Stimulated activated CD8-positive, alpha-beta memory T cell treated with anti-CD3 and anti-CD28 coated beads, Interleukin-7, amount 100 ng/mL, for 48 hours (primary cell): Measurements from ENCODE around the gene CHMP6.

ENCODE experiments used
- DNase-seq, 2 donors: peaks; one replicate each; pipeline ENCODE4 v3.0.0-alpha.2; 2020; ENCODE audit warnings: low read depth in 1 of 2; ENCODE audit errors: extremely low read depth in 1 of 2

Gene CHMP6

DNA sequence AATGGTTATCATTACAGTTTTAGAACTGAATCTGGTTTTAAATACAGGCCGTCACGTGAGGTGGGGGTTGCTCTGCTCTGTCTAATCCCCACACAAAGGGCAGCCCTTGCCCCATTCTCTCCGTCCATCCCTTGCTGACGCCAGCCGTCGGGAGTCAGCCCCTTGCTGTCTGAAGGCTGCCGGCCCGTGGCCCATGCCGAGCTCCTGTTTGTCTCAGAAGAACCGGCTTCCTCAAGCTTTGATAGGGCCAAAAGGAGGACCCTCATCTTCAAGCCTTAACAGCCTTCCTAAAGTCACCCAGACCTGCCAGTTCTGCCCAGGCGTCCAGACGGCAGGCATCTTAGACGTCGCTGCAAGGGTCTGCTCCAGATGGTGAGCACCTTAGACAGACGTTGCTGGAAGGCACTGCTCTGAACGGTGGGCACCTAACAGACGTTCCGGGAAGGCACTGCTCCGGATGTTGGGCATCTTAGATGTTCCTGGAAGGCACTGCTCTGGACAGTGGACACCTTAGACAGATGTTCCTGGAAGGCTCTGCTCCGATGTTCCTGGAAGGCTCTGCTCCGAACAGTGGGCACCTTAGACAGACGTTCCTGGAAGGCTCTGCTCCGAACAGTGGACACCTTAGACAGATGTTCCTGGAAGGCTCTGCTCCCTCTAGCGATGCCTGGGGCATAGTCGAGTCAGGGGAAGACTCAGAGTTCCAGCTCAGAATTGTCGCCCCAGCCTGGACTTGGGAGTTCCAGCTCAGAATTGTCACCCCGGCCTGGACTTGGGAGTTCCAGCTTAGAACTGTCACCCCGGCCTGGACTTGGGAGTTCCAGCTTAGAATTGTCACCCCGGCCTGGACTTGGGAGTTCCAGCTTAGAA lies 35.1 kb upstream of the CHMP6 start:
- DNase-seq: no peak

DNA sequence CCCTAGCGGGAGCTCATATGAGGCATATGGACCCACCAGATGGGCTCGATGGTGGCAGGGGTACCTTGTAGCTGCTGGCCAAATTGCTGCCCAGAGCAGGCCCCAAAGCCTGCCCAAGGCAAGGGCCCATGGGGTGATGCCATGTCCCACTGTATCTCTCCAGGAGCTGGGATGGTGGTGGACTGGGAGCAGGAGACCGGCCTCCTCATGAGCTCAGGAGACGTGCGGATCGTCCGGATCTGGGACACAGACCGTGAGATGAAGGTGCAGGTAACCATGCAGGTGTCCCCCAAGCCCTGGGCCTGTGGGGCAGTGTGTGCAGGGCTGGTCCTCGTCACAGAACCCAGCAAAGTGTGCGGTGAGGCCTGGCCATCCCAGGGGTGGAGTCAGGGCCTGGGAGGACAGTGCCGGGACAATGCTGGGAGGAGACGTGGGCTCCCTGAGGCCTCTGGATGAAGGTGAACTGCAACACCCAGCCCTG lies 34.1 kb upstream of the CHMP6 start:
- DNase-seq: no peak

DNA sequence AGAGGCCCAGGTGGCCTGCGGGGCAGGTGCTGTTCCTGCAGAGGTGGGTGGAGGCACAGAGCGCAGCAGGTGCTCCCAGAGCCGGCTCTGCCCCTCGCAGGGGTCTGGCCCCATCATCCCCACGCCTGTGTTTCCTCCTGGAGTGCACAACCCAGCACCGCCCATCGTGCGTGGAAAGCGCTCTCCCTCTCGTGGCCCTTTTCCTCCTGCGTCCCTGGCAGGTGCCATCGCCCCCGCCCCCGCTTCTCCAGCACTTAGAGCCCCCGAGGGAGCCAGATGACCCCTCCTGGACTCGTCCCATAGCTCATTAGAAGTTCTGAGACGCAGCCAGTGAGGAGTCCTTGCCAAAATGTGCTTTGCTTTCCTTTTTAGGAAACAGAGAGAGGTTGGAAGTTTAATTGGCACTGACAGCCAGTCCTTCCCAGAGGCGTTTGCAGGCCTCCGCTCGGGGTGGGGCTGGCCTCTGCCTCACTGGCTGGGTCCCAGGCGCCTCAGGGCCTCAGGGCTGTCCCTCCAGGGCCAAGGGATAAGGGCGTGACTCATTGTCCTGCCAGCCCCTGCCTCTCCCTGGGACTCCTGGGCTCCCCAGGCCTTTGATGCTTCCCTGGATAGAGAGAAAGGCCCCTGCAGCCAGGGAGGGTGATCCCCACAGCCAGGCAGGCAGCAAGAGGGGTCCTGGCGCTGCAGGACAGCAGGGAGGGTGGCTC lies 32.2 kb upstream of the CHMP6 start:
- no peak for DNase-seq

DNA sequence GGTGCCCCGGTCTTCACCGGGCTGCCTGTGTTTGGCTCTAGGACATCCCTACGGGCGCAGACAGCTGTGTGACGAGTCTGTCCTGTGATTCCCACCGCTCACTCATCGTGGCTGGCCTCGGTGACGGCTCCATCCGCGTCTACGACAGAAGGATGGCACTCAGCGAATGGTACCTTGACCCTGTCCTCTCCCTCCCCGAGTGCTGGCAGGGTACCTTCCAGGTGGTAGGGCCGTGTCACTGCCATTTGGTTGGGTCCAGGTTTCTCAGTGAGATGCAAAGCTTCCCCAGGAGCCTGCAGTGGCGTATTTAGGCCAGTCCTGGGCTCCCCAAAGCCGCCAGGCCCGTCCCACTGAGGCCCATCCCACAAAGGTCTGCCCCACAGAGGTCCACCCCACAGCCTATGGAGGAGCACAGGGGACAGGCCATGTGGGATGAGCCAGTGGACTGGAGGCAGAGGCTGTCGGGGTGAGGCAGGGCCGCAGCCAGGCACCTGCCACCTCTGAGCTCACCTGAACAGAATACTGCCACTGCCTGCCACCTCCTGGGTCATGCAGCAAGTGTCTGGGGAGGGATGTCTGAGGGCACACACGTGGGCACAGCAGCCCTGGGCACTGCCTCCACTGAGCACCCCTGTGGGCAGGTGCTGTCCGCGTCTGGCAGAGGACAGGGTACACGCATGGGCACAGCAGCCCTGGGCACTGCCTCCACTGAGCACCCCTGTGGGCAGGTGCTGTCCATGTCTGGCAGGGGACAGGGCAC lies 31.4 kb upstream of the CHMP6 start:
- DNase-seq: no peak

DNA sequence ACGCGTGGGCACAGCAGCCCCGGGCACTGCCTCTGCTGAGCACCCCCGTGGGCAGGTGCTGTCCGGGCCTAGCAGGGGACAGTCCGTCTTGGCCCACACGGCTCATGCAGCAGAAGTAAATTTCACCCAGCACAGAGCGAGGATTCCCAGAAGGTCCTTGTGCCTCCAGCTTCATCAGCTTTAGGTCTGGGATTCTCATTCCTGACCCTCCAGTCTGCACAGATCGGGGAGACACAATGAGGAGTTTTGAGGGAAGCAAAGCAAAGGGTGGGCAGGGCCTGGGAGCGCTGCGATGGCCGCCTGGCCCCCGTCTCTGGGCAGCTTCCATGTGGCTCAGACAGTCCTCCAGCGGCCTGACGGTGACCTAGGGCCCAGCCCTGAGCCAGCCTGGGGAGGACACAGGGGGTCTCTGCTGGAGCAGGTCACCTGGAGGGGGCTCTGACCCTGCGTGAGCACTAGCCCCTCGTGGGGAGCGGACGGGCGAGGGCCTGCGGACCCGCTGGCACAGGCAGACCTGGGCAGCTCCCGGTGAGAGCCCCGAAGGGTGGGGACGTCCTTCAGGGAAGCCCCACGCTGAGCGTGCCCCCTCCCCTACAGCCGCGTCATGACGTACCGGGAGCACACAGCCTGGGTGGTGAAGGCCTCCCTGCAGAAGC lies 30.7 kb upstream of the CHMP6 start:
- no peak for DNase-seq

DNA sequence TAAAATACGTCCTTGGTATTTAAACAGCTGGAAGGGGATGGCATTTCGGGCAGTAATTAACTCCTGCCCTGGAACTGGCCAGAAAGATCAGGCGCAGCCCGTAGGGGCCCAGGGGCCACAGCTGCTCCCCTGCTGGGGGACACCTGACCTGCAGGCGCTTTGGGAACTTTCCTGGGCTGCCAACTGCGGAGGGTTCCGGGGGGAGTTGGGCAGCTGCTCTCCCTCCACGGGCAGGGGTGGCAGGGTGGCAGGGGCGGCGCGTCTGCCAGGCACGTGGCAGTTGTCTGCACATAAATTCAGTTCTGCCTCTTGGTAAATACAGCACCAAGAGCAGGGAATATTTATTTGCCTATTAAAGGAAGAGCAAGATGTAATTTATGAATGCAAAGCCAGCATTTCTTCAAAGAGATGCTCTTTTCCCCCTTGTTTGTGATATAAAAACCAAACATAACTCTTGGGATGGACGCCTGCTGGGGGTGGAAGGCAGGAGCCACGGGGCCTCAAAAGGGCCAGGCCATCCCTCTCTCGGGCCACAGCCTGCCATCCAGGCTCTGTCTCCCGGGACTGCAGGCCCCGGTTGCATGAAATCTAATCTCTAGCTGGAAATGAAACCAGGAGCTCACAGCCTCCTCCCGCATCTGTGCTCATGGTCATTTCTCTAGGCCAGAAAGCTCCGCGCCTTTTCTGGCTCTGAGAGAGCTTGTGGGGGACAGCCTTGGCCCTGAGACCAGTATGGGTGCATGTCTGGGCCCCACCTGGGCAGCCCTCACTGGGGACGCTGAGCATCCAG lies 29.9 kb upstream of the CHMP6 start:
- no peak for DNase-seq

DNA sequence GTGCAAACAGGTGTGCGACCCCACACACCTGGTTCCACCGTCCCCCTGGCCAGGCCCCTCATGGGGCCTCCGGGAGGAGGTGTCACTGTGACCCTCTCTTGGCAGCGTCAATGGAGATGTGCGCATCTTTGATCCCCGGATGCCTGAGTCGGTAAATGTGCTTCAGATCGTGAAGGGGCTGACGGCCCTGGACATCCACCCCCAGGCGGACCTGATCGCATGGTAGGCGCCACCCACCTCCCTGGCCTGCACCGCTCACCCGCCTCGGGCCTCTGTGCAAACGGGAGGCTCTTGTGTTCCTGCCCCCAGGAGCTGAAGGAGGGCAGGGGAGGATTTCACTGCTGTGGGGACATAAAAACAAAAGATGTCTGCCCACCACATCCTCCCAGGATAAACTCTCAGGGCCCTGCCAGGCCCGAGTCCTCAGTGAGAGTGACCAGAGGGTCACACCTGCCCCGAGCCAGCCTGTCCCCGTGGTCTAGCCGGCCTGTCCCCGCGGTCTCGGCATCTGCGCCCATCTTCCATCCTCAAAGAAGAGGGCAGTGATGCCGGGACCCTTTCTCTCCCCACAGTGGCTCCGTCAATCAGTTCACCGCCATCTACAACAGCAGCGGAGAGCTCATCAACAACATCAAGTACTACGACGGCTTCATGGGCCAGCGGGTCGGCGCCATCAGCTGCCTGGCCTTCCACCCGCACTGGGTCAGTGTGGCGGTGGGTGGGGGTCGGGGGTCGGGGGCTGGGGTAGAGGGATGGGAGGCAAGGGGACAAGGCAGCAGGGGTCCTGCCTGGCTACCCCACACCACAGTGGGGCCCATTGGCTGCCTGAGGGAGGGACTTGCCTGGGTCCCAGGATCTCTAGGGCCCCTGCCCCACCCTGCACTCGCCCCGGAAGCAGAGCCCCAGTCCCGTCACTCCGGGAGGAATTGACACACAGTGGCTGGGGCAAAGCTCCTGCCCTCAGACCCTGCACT lies 29.0 kb upstream of the CHMP6 start:
- no peak for DNase-seq

DNA sequence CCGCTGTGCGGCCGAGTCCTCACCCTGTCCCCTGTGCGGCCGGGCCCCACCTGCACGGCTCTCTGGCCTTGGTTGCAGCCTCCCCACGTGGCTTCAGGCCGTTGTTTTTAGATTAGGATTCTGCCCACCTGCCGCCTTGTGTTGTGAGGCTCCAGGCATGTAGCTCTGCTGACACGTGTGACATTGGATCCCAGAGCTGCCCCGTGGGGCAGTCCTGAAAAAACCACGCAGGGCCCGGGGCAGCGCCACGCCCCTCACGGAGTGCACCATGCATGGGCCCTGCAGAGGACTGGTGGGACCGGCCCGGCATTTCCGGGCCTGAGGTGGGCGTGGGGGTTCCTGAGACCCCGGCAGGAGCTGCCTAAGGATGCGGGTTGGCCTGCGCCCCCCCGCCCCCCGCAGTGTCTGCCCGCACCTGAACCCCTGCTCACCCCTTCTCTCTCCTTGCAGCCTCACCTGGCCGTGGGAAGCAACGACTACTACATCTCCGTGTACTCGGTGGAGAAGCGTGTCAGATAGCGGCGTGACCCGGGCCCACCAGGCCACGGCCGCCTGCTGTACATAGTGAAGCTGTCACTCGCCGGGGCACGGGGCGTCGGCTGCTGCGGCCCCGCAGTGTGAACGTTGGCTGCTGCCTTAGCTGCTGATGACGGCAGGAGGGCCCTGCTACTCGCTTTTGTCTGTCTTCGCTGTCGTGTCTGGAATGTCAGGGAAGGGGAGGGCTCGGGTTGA lies 27.7 kb upstream of the CHMP6 start:
- DNase-seq: no peak

DNA sequence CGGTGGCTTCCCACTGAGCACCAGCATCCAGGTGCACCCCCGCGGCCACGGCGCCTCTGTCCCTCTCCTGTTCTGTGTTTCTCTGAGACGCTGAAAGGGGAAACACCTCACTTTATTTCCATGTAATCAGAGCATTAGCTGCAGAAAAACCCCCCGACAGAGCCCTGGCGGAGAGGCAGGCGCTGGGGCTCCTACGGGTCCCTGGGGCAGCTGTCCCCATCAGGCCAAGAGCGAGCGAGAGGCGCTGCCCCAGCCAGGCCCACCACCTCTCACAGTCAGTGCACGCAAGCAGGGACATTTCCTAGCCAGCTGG lies 27.1 kb upstream of the CHMP6 start:
- no peak for DNase-seq

DNA sequence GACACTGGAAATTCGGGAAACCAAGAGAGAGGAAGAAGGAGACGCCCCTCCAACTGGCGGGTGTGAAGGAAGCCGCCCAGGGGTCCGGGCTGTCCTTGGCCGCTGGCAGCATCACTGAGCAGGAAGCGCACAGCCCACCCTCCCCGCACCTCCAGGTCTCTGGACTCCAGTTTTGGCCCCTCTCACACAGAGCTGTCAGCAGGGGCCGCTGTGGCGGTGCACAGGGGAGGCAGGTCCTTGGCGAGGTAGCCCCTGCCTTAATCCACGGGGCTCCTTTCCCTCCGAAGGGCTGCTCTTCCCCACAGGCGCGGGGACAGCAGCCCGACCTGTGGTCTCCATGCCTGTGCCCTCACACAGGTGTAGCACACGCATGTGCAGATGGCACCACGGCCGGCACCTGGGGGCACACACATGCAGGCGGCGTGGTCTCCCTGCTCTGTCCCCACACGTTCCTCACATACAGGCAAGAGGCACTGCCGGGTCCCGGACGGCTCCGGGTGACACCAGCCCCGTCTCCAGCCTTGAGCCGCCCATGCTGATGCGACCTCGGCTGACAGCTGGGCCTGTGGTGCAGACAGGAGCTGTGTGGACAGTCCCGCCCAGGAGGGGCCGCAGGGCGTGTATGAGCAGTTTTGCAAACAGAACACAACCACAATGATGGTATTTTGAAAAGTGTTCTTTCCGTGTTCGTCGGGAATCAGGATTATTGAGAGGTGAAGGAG lies 26.6 kb upstream of the CHMP6 start:
- DNase-seq: no peak

DNA sequence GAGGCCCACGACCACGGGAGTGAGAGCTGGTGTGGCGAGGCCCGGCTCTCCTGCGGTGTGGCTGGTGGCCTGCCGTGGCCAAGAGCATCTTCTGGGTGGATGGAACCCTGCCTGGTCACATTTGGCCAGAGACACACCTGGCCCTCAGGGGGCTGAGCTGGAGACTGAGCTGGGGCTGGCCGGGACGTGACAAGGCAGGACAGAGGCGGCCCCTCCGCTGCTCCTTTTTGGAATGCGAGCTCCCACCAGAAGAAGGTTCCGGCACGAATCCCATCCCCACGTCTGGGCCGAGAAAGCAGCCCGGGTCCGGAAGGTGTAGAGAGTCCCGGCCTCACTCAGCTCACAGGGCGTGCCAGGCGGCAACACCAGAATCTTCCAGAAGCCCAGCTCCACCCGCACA lies 26.0 kb upstream of the CHMP6 start:
- DNase-seq: no peak

DNA sequence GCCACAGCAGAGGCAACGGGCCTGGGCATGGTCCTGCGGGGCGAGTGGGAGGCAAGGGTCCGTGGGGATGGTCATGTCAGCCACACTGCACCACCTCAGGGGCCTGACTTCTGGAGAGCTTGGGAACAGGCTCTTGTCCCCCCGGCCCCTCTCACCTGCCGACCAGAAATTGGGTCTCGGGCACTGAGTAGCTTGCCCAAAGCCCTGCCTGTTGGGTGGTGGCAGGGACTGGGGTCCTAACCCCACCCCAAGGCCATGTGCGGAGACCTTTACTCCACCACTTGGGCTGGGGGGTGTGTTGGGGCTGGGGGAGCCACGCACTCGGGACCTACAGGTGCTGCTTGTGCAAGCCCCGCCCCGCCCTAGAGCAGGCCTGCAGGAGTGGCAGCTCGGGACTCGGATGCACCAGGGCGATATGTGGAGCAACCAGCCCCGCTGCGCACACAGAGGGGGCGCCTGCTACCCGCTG lies 24.2 kb upstream of the CHMP6 start:
- no peak for DNase-seq

DNA sequence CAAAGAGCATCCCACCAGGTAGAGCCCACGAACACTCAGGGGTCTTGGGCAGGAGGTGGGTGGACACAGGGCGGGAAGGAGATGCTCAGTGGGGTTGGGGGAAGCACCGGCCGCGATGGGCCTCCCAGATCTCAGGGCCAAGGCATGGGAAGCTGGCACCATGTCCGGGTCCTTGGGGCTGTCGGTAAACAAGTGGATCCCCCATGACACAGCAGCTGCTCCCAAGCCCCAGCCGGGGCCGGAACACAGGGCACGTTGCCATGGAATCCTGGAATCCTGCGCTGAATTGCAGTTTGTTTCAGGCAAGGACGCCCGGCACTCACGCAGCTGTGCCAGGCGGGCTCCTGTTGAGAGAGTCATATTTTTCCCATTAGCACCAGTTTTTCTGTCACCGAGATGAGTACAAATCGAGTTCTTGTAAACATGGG lies 23.0 kb upstream of the CHMP6 start:
- no peak for DNase-seq

DNA sequence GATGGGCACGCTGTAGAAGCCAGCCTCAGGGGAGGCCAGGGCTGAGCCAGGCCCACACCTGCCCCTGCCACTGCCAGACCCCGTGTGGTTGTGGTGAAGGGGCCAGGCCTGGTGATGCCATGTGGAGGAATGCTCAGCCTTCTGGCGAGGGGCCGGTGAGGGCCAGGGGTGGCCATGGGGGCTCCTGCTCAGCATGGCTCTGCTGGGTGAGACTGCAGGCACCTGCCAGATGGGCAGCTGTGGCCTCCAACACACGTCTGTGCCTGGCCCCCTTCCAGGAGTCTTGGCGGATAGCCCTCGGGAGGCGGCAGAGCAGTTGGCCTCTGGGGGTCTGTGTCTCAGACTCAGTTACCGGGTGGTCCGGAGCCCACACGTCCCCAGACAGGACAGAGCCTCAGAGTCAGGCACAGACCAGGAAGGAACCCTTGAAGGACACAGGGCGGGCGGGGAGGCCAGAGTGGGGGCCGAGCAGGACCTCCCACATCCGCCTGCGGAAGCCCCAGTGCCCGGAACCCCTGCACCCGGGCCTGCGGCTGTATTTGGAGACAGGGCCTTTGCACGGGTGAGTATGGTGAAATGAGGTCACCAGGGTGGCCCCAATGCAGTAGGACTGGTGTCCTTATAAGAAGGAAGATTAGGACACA lies 22.5 kb upstream of the CHMP6 start:
- DNase-seq: no peak

DNA sequence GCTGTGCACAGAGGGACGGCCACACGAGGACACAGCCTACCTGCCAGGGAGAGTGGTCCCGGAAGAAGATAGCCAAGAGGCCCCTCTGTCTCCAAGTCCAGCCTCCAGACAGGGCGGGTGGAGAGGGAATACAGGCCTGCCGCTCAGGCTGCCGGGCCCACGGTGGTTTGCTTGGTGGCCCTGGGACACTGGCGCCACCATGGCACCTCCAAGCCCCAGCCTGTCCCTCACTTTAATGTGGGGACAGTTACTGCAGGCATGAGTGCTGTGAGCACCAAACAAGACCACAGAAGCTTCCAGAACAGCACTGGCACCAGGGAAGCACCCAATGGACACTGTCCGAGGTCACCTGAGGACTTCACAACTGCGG lies 22.0 kb upstream of the CHMP6 start:
- no peak for DNase-seq

DNA sequence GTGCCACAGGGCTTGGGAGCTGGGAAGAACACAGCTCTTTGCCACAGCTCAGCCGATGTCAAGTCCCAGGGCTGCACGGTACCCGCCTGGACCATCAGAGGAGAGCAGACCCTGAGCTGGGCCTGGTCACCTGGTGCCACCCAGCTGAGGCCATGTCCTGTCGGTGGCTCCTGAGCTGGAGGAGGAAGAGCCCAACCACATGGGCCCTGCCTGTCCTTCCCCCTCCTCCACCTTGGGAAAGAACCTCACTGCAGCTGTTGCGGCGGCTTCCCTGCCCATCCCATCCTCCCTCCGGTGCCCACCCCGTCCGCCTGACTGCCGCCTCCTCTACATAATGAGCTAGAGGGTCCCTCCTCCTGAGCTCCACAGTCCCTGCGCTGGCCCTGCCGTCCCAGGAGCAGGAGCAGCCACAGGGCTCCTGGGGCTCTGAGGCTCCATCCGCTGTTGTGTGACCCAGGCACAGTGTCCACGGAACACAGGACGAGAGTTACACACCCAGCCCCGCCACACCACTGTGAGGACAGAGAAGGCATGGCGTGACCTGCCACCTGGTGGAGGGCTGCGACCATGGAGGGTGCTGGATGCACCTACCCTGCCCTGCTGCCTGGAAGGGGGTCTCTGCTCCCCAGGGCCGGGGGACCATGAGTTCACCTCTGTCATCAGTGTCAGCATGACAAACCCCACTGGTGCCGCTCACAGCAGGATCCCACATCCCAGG lies 21.4 kb upstream of the CHMP6 start:
- DNase-seq: no peak
